Measurements from ENCODE around the gene PIGC.

Gene PIGC

DNA sequence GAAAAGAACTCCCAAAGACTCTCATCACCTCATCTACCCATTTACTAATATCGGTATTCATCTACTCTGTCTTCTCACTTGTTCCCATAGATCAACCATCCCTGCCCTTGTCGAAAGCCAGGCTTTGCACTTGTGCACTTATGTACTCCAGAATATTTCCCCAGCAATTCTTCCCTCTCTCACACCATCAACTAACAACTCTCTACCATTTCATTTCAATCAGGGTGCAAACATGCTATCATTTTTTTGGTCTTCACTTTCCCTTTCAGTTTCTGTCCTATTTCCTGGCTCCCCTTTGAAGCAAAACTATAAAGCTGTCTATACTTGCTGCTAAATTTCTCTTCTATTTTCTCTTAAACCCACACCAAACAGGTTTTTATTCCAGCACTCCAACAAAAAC lies 16.7 kb downstream of the PIGC start:
- DNase-seq = no peak

DNA sequence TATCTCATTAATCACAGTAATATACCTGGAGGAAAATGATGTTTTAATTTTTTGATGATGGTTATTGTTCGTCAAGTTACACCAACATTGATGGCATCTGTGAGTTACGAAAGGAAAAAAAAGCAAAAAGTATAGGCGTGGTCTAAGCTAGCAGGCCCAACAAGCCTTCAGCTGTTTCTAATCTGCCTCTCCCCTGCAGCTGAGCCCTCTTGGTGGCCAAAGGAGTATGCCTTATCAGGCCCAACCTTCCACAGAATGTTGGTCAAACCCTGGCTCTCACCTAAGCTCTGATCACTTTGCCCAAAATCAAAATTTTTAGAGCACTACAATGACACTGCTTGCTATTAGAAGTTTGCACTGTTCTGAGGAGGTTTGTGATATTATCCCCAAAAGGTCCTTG lies 18.5 kb downstream of the PIGC start:
- peak; percentile 87 for DNase-seq

DNA sequence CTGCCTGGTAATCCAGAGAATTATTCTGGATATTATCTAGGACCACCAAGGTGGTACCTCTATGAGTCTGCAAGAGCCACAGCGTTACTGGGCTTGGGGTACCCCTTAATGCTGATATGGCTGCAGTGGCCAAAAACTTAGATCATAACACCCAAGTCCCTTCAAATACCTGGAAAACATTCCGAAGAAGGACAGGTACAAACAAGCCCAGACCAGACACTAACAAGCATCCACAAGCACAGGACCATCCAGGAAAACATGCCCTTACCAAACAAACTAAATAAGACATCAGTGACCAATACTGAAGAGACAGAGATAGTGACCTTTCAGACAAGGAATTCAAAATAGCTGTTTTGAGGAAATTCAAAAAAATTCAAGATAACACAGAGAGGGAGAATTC lies 20.5 kb downstream of the PIGC start:
- DNase-seq = no peak

DNA sequence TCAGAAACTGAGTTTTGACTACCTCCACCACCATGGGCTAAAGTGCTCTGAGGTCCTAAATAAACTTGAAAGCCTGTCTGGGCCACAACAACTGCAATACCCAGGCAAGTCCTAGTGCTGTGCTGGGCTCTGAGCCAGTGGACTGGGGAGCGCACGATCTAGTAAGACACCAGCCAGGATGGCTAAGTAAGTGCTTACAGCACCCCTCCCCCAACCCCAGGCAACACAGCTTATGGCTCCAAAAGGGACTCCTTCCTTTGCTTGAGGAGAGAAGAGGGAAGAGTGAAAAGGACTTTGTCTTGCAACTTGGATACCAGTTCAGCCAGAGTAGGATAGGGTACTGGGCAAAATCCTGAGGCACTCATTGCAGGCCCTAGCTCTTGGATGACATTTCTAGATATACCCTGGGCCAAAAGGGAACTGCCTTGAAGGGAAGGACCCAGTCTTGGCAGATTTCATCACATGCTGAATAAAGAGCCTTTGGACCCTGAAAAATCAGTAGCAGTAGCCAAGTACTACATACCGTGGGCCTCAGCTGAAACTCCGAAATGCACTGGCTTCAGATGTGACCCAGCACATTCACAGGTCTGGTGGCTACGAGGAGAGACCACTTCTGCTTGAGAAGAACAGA lies 21.8 kb downstream of the PIGC start:
- no peak for DNase-seq

DNA sequence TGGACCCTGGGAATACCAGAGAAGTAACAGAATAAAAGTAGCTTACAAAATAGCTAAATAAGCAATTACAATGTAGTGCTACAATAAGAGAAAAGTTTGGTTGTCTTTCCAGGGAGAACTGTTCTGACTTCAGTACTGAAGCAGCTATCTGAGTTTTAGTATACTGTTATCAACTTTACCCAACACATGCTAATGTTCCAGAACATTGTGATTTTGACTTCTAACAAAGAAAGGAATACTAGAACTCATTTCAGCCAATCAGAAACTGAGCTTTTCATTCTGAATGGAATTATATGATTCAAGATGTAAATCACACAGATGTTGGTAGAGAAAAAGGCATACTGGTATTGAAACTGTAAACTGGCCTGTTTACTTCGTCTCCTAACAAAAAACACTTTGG lies 23.5 kb downstream of the PIGC start, which contains the start of gene C1orf105:
TSS of gene C1orf105 (plus strand) at position 301 of the 400 bp plus-strand sequence. CDS start 201 bp downstream, outside the sequence.
- DNase-seq = no peak

DNA sequence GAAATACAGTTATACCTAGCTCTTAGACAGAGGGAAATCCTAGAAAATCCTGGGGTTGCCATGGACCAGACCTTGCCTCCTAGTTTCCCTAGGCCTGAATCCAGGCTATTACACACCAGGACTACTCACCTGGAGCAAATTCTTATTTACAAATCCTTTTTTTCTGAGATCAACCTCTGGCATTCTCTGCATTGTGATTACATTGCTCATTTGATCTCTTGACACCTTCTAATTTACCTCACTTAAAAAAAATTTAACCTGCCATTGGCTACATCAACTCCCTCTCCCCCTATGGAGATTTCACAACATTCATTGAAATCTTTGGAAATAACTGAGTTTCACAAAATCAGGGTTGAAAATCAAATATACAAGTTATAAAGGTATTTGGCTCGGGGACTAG lies 26.3 kb downstream of the PIGC start:
- DNase-seq = no peak

DNA sequence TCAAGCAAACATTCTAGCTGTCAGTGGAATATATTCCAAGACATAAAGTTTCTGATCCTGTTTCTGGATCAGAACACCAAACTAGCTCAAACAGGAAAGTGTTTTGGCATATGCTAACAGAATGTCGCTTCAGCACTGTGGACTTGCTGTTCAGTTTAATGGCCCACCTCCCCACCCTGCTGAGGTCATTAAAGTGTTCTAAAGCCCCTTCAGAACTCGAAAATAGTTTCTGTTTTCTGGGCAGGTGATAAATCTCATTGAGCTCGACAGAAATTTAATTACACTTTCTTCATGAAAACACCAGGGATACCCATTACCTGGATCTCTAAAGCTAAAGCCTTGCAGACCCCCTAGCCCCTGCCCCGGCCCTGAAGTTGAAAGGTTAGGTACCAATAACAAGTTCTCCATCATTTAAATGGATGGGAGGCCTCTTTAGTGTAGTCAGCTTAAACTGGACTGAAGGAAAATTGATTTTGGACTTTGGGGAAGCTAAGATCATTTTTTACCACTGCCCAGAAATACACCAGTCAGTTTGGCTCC lies 27.3 kb downstream of the PIGC start:
- no peak for DNase-seq

DNA sequence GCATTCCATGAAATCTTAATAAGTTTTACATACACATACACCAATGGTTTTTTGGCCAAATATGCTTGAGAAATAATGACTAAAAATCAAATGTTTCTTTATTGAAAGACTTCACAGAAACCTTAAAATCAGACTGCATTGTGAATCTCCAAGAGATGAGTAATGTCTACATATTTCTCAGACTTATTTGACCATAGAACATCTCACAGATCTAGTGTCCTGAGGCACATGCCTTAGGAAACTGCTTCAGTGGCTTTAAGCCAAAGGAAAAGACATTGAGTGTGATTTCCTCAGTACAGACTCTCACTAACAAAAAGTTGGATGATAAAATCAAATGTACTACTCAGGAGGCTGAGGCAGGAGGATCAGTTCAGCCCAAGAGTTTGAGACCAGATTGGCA lies 29.5 kb downstream of the PIGC start:
- no peak for DNase-seq

DNA sequence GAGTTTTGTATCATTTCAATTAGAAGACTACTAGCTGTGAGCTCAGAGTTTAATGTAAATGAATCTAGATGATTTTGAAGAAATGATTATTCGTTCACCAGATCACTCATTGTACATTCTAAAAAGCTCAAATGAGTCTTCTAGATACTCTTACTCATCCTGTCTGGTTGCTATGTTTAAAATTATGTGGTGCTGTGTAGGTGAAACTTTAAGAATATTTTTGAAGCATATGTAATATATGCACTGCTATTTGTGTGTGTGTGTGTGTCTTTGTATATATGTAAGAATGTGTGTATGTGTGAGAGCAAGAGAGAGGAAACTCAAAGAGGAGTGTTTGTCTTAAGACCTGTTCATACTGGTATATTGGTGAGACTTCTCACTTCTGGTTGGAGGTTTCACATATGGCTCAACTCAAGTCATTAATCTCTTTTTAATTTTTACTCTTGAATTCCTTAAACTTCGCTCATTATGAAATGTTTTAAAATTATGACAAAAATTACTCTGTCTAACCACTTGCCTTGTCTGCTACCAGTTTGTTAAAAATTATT lies 32.0 kb downstream of the PIGC start:
- DNase-seq = no peak

DNA sequence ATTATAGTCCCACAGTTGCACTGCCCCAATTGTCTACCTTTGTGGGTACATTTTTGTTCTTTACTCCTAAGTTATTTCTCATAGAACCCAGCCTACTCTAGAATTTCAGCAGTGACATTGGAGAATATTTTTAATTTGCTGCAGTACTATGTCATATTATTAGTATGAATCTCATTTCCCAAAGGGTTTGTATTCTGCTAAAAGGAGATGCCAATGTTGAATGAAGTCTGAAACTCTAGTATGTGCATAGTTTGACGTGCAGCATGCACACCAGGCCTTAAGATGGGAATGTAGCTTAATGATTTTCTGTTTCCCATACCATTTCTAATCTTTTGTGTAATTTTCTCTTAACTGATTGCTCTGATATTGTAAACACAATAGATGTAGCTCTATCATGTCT lies 33.8 kb downstream of the PIGC start:
- DNase-seq = no peak

DNA sequence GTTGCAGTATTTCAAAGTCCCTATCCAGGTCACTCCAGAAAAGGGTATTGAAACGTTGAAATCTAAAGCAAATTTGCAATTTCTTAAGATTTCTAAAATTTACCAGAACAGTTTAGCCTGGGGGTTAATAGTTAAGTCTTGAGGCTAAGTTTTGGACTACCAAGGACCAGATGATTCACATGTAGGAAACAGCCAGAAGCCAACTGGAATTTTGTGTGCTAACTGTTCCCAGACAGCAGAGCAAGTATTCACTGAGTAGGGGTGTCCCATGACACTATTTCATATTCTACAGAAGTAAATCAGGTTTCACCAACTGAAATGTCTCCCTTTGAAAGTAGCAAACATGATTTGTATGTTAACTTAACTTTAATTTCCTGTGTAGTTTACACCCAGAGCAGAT lies 34.9 kb downstream of the PIGC start:
- DNase-seq = no peak

DNA sequence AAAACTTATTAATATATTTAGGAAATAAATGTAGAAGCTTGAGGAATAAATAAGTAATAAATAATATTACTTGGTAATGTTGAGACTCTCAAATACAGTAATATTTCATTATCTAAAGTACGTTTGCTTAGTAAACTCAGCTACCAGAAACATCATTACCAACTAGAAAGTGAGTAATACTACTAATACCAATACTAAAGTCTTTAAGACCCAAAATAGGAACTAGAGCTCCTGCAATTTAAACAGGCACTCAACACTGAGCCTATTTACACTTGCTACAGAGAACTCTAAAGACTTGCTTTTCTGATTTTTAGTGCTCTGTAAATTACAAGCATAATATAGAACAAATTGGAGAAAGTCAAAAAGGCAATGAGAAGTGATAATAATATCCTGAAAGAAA lies 36.9 kb downstream of the PIGC start:
- no peak for DNase-seq

DNA sequence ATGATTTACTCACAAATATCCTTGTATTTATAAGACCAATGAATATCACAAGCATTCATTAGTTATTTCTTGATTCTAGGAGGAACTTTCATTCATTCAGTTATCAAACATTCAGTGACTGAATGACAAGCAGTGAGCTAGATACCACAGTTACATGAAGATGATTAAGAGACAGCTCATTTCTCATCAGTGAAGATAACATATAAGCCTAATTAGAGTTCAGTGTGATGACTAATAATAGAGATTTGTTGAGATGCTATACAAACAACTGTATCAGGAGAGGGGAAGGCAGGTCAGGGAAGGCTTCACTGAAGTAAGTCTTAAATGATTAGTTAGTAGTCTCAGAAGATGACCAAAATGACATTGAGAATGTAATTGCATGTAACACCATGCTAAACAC lies 38.0 kb downstream of the PIGC start:
- DNase-seq = no peak

DNA sequence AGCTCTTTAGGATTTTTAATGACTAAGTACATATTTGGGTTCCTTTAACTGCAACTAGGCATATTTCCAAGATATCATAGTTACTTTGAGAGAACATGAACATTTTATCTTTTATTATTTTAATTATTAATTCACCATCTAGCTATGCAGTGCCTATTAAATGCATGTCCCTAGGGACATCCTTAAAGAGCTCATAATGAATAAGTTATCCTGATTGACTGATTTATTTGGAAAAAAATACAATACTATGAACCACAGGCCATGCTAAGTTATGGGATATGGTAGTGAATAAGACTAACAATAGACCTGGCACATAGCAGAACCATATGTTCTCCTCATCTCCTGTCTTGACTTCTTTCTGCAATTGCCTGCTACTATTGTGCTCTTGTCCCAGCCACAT lies 39.7 kb downstream of the PIGC start:
- DNase-seq = no peak

DNA sequence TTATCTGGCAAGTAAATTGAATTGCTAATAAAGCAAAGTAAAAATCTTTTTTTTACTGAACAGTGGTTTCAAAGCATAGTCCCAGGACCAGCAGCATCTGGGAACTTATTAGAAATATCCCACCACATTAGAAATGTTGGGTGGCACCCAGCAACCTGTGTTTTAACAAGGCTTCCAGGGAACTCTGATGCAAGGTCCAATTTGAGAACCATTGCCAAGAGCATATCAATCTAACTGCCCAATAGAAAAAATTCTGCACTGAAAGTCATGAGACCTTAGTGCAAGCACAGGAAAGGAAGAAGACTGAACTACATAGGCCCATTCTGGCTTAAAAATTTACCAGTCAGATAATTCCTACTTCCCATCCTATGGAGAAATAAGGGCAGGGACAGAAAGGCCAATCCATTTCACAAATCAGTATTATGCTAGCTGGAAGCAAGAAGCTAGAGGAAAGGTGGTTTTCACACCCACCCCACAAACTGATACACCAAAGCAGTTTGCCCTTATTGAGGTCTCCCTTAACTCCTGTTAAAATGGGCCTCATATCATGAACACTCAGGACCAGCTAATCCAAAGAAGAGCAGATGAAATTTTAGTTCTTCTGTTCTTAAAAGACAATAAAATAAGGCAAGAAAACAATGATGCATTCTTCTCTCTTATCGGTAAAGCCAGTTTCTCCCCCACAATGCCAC lies 40.8 kb downstream of the PIGC start:
- DNase-seq = no peak

DNA sequence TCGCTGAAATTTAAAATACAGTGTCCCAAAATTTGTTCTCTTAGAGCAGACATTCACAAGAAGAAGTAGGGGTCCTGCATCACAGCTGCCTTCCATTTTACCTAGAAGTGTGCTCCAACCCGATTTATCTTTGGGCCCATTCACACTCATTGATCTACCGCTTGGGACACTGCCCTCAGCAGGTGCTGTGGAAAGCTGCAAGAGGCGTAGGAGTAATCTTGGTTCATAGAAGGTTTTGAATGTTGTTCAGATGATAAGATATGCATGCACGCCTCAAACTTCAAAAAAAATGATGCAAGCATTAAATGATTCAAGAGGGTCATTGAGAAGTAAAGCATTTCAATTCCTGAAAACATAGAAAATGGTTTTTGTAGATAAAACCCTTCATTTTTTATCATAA lies 42.0 kb downstream of the PIGC start:
- peak; percentile 52 for DNase-seq

DNA sequence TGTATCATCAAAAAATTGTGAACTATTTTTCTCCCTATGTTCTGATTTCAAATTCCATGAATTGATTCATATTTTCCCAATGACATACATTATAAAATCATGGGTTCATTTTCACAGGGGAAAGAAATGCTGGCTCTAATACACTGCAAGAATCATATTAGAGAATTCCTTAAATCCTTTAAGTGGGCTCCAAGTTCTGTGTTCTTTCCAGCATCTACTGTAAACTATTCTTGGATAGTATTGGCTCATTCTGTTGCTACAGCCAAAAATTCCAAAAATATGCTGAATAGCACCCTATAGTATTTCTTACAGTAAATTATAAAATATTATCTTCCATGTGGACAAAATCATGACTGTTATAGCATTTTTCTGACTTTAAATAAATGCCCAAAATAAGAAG lies 42.4 kb downstream of the PIGC start:
- no peak for DNase-seq

DNA sequence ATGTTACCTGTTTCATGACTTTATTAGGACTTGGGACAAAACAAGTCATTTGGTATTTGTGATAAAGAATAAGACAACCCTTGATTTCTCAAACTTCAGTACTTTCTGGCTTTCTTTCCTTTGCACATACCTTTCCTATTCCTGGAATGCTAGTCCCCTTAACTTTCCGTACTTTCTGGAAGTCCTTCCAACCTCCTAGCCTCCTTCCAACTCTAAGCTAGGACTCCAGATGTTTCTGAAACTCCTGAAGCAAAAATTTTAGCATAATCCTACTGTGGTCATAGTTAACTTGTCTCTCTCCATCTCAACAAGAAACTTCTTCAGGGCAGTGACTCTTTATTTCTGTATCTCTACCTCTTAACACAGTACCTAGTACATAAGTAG lies 43.2 kb downstream of the PIGC start:
- DNase-seq = no peak

DNA sequence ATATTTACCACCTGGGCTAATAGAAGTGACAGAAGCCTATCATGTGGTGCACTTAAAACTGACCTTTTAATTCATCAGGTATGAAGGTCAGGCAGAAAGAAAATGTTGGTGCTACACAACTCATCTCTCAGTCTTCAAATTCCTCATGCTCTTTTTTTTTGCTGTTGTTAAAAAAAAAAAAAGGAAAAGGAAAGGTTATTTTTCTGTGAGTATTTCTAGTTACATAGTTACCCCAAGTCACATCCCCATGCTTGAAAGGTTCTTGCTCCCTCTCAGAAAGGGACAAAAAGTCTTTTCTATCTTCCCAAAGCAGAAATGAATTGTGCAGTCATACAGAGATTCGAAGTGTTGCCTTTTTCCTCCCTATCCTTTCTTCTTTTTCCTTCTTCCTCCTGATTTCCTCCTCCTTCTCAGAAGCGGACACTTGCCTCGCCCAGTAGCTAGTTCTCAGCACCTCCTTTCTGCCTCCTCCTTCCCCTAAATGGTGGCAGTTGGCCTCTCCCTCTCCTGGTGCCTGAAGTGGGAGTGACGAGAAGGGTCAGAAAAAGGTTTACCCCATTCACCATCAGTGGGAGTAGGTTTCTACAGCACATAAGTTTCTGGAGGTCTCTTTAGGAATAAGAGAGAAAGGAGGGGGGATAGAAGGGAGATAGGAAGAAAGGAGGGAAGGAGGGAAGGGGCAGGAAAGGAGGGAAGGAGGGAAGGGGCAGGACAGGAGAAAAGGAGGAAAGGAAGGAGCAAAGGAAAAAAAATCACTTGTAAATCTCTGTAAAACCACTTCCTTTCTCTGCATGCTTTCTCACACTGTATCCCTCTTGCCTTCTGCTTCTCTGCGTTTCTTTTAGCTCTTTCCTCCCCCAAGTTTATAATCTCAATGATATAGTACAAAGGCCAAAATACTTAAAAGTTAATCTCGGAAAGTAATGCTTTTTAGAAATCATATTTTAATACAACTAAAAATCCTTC lies 43.8 kb downstream of the PIGC start:
- DNase-seq = no peak

DNA sequence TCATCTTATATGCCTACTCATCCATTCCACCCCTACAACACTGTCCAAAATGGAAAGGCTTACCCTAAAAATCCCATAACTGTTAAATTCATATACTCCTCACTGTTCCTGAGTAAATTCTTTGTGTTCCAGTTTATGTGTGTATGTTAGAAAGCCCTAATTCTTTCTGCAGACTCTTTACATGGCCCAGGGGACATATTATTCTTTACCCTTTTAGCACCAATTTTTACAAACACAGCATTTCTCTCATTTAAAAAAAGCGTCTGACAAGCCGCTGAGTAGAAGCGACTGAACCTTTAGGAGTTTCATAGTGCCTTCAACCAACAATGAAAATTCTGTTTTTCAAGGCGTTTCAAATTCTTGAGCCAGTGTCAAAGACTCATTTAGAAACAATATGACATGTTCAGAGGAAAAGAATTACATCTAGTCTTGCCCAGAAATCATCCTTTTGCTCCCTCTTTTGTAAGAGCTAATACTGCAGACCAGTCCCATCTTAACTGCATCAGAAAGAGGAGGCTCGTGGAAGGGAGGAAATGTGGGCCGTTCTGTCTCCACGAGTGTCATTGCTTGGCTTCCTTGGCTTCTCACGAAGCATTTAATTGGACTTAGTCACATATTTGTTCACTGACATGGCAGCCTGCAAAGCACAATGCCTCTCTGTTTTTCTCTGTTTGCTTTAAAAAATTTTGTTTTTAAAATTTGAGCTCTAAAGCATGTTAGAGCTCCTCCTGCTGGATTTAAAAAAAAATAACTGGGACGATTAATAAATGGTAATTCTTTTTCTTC lies 44.7 kb downstream of the PIGC start:
- peak; percentile 63 for DNase-seq

DNA sequence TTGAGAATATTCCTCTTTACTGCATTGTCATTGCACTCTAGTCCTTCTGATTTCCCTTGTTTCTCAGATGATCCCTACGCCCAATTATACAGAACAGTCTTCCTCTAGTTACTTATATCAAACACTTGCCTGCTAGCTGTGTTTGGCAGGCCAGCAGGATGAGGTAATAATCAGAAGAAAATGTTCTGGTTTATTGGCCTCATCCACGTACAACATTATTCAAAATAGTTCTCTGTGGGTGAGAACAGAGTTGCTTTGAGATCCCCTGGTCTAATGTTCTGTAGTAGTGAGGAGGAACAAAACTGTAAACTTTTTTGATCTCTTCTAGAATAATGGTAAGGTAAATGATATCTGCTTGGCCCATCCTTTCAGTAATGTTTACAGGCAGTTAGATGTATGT lies 45.7 kb downstream of the PIGC start:
- DNase-seq = no peak

DNA sequence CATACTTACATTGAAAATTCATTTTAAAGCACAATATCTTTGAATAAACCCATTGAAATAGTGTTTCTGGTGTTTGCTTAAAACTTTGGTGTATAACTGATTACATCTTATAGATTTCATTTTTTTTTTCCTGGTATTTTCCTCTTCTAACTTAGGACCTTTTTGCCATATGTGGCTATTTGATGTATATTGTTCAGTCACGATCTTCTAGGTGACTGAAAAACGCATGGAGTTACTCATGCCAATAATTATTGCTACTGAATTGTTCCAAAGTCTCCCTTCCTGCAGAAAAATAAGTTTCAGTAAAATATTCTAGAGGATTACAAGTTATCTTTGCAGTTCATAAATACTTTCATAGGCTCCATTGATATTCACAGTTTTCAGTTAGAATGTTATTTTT lies 46.2 kb downstream of the PIGC start:
- no peak for DNase-seq

Measured in hematopoietic multipotent progenitor cell treated with erythropoietin and hydrocortisone succinate and interleukin-3 and kit ligand, for 6 days (in vitro differentiated cells).